NCI-H187 (cell line): ENCODE results near the gene ARPIN.
"Not testable (repeated sequence)": the region's sequence is repeated elsewhere in the genome, so short reads cannot be mapped to it uniquely, and the experiment has no call there.

Experiments used
- DNase-seq, 2 experiments: peaks; one replicate each; lab custom pipeline; 2025; lab: John Stamatoyannopoulos, UW

Gene ARPIN

DNA sequence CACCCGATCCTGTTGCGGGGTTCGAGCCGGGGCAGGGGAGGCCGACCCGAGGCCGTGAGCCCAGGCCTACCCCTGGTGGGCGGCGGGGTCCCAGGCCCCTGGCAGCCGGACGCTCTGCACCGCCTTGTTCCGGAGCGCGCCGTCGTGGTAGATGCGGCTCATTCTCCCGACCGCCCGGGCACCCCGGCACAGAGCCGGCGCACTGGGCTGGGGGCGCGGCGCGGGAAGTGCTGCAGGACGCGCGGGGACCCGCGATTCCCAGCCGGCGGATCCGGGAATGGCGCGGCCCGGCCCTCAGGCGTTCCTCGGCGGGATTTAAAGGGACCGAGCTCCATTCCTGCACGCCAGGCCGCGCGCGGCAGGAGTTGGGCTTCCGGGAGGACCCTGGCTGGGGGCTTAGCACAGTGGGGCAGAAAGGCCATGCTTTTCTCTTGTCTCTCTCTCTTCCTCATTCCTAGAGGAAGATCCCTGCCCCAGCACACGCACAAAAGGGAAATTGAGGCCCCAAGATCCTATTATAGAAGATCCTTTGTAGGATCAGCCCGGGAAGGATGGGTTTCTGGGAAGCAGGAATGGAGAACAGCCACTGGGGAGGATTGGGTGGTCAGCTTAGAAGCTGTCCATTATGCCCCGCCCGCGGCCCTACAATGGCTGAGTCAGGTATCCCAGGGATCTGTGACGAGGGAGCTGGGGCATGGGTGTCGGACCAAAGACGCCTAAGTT, at the start of gene ARPIN:
TSS of gene ARPIN (minus strand) at position 279 of the 723 bp plus-strand sequence. CDS start at position 162, 117 bp downstream.
- DNase-seq: peak in 1 of 2 experiments; percentile 19

- no peak for DNase-seq
Measured at GRCh38 chr15:89958107-89958805, 45.5 kb upstream of the ARPIN start.

GRCh38 chr15:89955449-89955998, 42.8 kb upstream of the ARPIN start:
- DNase-seq: not testable (repeated sequence)

DNA sequence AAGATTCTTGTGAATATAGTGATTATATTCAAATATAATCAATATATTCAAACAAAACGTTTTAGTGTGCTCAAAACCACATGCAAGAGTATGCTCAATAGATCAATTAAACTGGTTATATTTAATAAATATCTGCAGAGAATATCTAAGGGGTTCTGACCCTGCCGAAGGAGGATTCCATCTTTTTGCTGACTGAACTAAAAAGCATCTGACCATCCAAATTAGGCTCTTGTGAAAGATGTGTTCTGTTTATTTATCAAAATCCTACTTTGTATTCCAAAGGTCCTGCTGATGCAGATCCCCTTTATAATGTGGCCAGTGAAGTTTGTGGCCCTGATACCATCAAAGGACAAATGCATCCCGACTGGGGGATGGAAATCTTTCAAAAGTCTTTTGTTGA, 41.8 kb upstream of the ARPIN start:
- no peak for DNase-seq

DNA sequence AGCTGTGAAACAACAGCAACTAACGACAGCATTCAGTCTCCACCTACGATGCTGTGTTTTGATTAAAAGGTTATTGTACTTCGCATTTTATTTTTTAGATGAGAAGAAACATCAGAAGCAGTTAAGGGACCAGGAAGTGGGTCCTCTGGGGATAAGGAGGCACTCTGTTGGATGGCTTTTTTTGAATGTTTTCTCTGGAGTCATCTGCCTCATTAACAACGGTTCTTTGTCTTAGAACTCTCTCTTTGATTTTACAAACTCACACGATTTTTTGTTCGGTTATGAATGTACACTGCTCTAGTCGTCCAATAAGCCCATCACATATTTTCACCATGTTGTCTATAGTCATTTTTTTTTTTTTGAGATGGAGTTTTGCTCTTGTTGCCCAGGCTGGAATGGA, 36.0 kb upstream of the ARPIN start:
- DNase-seq: no peak

DNA sequence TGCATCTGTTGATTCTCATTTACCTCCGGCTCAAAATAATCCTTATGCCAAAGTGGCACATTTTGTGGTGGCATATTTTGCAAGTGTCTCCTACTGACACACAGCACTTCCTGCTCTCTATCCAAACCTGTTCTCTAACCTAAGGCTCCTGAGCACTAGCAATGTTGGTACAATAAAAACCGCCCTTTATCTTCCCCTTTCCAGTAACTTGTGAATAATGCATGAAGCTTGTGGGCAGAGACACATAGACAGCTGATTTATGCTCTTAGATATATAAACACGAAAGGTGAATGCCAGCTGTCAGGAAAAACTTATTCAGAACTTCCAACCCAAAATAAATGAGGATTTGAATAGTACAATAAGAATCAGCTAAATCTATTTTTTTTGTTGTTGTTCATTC, 34.6 kb upstream of the ARPIN start:
- DNase-seq: no peak

GRCh38 chr15:89946681-89947299, 34.0 kb upstream of the ARPIN start:
- no peak for DNase-seq

DNA sequence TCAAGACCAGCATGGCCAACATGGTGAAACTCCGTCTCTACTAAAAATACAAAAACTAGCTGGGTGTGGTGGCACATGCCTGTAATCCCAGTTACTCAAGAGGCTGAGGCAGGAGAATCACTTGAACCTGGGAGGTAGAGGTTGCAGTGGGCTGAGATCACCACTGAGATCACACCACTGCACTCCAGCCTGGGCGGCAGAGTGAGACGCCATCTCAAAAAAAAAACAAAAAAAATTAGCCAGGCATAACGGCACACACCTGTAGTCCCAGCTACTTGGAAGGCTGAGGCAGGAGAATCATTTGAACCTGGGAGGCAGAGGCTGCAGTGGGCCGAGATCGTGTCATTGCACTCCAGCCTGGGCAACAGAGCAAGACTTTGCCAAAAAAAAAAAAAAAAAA, 31.0 kb upstream of the ARPIN start:
- not testable (repeated sequence) for DNase-seq

DNA sequence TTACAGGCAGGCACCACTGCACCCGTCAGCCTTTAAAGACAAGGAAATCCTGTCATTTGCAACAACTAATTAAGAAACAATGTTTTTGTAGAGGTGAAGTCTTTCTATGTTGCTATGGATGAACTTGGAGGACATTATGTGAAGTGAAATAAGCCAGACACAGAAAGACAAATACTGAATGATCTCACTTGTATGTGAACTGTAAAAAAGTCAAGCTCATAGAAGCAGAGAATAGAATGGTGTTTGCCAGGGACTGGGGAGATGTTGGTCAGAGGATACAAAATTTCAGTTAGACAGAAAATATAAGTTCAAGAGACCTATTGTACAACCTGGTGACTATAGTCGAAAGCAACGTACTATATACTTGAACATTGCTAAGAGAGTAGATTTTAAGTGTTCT, 27.2 kb upstream of the ARPIN start:
- DNase-seq: no peak

GRCh38 chr15:89939377-89939776, 26.6 kb upstream of the ARPIN start:
- not testable (repeated sequence) for DNase-seq

GRCh38 chr15:89937365-89938350, 24.9 kb upstream of the ARPIN start:
- no peak for DNase-seq

DNA sequence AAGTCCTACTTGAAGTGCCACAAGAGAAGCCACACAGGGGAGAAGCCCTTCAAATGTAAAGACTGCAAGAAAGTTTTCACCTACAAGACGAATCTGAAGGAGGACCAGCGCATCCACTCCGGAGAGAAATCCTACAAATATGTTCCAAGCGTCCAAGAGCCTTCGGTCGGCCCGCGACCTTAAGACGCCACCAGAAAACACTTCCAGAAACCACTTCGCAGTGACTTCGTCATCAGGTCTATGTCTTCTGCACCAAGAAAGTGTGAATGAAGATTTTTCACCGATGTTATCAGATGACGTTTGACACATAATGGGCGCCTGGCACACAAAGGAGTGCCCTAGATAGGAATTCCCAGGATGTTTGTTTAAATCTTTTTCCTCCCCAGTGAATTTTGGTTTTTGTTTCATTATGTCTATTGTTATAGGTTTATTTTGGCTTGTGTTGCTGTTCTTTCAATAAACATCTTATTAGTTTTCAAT, 24.1 kb upstream of the ARPIN start:
- DNase-seq: no peak

GRCh38 chr15:89936051-89936785, 23.5 kb upstream of the ARPIN start:
- DNase-seq: no peak

DNA sequence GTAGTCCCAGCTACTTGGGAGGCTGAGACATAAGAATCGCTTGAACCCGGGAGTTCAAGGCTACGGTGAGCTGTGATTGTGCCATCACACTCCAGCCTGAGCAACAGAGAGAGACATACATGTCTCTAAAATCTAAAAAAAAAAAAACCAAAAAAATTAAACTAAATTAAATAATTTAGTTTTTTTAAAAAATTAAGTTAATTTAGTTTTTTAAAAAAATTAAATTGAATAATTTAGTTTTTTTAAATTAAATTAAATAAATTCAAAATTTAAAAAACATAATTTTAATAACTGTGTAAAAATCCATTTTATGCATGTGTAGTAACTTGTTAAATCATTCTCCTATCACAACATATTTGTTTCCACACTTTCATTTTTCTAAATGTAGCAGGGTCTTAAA, 20.1 kb upstream of the ARPIN start:
- no peak for DNase-seq

- no peak for DNase-seq
Measured at GRCh38 chr15:89928421-89928820, 15.7 kb upstream of the ARPIN start.

DNA sequence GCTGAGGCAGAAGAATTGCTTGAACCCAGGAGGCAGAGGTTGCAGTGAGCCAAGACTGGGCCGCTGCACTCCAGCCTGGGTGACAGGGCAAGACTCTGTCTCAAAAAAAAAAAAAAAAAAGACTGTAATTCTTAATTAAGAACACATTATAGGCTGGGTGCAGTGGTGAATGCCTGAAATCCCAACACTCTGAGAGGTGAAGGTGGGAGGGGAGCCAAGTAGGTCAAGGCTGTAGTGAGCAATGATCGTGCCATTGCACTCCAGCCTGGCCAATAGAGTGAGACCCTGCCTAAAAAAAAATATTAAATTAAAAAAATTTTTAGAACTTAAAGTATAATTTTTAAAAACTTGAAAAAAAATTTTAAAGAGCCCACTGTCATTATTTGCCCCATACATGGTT, 13.4 kb upstream of the ARPIN start:
- DNase-seq: no peak

DNA sequence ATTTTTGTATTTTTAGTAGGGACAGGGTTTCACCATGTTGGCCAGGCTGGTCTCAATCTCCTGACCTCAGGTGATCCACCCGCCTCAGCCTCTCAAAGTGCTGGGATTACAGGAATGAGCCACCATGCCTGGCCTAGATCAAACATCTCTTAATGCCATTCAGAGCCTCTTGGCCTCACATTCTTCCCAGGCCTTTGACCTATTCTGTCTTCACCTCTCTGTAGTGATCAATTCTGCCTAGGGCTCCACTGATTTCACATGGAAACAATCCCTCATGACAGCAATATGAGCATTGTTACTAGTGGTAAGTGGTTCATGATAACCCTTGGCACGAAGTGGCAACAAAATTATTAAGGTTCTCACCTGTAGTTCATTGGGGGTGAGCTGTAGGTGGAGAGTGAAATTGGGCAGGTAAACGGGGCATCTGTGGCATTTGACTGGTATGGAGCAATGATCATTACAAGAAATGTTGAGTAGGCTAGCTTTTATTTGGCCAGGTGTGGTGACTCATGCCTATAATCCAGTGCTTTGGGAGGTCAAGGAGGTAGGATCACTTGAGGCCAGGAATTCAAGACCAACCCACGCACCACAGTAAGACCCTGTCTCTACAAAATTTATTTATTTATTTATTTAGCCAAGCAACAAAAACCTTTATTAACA, 4.8 kb upstream of the ARPIN start:
- no peak for DNase-seq

- no peak for DNase-seq
Measured at GRCh38 chr15:89916660-89917059, 3.9 kb upstream of the ARPIN start.

GRCh38 chr15:89912145-89912673, 543 bp downstream of the ARPIN start:
- no peak for DNase-seq
